Adipocyte (in vitro differentiated cells): ENCODE results near the gene MATN3.

ENCODE experiments used
- DNase-seq: peaks from one replicate; pipeline ENCODE4 v3.0.0-alpha.2; 2015; ENCODE audit warnings: low read depth
- H3K27me3 ChIP-seq: replicated peaks from 2 replicates; pipeline ENCODE4 v1.7.0; 2013; ENCODE audit warnings: mild to moderate bottlenecking, low read length, moderate library complexity; ENCODE audit not compliant: control insufficient read depth, insufficient read depth
- H3K36me3 ChIP-seq: 2 replicates; pipeline ENCODE4 v1.7.0; 2013; ENCODE audit warnings: low read length, mild to moderate bottlenecking, moderate library complexity; ENCODE audit not compliant: control insufficient read depth, insufficient read depth, severe bottlenecking
- H3K4me1 ChIP-seq: 2 replicates; pipeline ENCODE4 v1.7.0; 2013; ENCODE audit warnings: mild to moderate bottlenecking, low read length, moderate library complexity; ENCODE audit not compliant: control insufficient read depth, insufficient read depth
- H3K4me3 ChIP-seq: 2 replicates; pipeline ENCODE4 v1.7.0; 2013; ENCODE audit warnings: mild to moderate bottlenecking, low read length, moderate library complexity
- H3K9ac ChIP-seq: 2 replicates; pipeline ENCODE4 v1.7.0; 2013; ENCODE audit warnings: mild to moderate bottlenecking, low read length, moderate library complexity
- H3K9me3 ChIP-seq: 2 replicates; pipeline ENCODE4 v1.7.0; 2013; ENCODE audit warnings: mild to moderate bottlenecking, low read length, moderate library complexity; ENCODE audit not compliant: control insufficient read depth

Gene MATN3

GRCh38 chr2:19949071-19949470 lies 63.4 kb downstream of the MATN3 start:
- Histone ChIP-seq H3K4me1 (peaks cover 8% of the 10 kb centered on the region), H3K4me3 (no peak overlapping the region), H3K27me3 (no peaks in the 10 kb centered on the region), H3K9me3 (no peaks in the 10 kb centered on the region), H3K9ac (no peak overlapping the region), H3K36me3 (peaks cover 12% of the 10 kb centered on the region)
- peak; percentile 69 for DNase-seq

- no peaks in the 10 kb centered on the region for H3K27me3 ChIP-seq
- H3K4me1 ChIP-seq, result peaks cover 8% of the 10 kb centered on the region
- H3K9ac ChIP-seq, result no peak overlapping the region
- H3K36me3 ChIP-seq, result peaks cover 12% of the 10 kb centered on the region
- no peaks in the 10 kb centered on the region for H3K9me3 ChIP-seq
- no peak overlapping the region for H3K4me3 ChIP-seq
- no peak for DNase-seq
Measured at GRCh38 chr2:19947184-19947940, 65.1 kb downstream of the MATN3 start.

GRCh38 chr2:19944205-19944845 lies 68.1 kb downstream of the MATN3 start:
- peaks cover 6% of the 10 kb centered on the region for H3K36me3 ChIP-seq
- no peak for DNase-seq
- H3K4me3 ChIP-seq, result no peak overlapping the region
- no peaks in the 10 kb centered on the region for H3K27me3 ChIP-seq
- H3K4me1 ChIP-seq, result peaks cover 7% of the 10 kb centered on the region
- no peaks in the 10 kb centered on the region for H3K9me3 ChIP-seq
- no peak overlapping the region for H3K9ac ChIP-seq

GRCh38 chr2:19943189-19943588 lies 69.3 kb downstream of the MATN3 start:
- H3K9me3 ChIP-seq, result no peaks in the 10 kb centered on the region
- no peak for DNase-seq
- no peaks in the 10 kb centered on the region for H3K27me3 ChIP-seq
- H3K9ac ChIP-seq, result no peak overlapping the region
- peaks cover 7% of the 10 kb centered on the region for H3K36me3 ChIP-seq
- H3K4me3 ChIP-seq, result no peak overlapping the region
- H3K4me1 ChIP-seq, result no peaks in the 10 kb centered on the region

GRCh38 chr2:19942199-19942598 lies 70.3 kb downstream of the MATN3 start:
- H3K27me3 ChIP-seq, result no peaks in the 10 kb centered on the region
- H3K9me3 ChIP-seq, result no peaks in the 10 kb centered on the region
- H3K36me3 ChIP-seq, result peaks cover 17% of the 10 kb centered on the region
- DNase-seq, result no peak
- H3K4me3 ChIP-seq, result no peak overlapping the region
- no peak overlapping the region for H3K9ac ChIP-seq
- no peaks in the 10 kb centered on the region for H3K4me1 ChIP-seq
